Ascending aorta (tissue), 2 donors: Measurements from ENCODE around the gene PPIE. TPM values are rescaled to one million over a fixed set of nuclear protein-coding genes. Genes with fewer than 3 reads are reported as not detected.
"Not testable (repeated sequence)": the region's sequence is repeated elsewhere in the genome, so short reads cannot be mapped to it uniquely, and the experiment has no call there.

Source experiments
- DNase-seq, 2 donors: peaks; one replicate each; pipeline ENCODE4 v3.0.0-alpha.2; 2019; ENCODE audit warnings: low spot score in 2 of 2
- H3K27ac ChIP-seq, 2 donors: fragments of 200-600 bp; sonication (generic); one replicate each; pipeline ENCODE4 v1.5.1; 2016 to 2017; ENCODE audit warnings: mild to moderate bottlenecking in 1 of 2
- H3K27me3 ChIP-seq: fragments of 200-600 bp; sonication (generic); one replicate; pipeline ENCODE4 v1.5.1; 2017
- H3K36me3 ChIP-seq, 2 donors: fragments of 200-600 bp; sonication (generic); one replicate each; pipeline ENCODE4 v1.5.1; 2016
- H3K4me1 ChIP-seq, 2 donors: fragments of 200-600 bp; sonication (generic); one replicate each; pipeline ENCODE4 v1.5.1; 2016 to 2017; ENCODE audit warnings: mild to moderate bottlenecking in 1 of 2
- H3K4me3 ChIP-seq, 2 donors: fragments of 200-600 bp; sonication (generic); one replicate each; pipeline ENCODE4 v1.5.1; 2016 to 2017; ENCODE audit warnings: mild to moderate bottlenecking in 1 of 2
- H3K9me3 ChIP-seq, 2 donors: fragments of 200-600 bp; sonication (generic); one replicate each; pipeline ENCODE4 v1.5.1; 2016
- CTCF ChIP-seq, 3 experiments: fragments of 200-600 bp in 2 of 3; fragments of 450-650 bp in 1 of 3; sonication (generic) in 2 of 3; IDR thresholded peaks; one replicate each; pipeline ENCODE4 v1.5.1; 2016 to 2019; ENCODE audit warnings: antibody characterized with exemption in 3 of 3, mild to moderate bottlenecking in 1 of 3, moderate library complexity in 1 of 3
- intact Hi-C: fragments of 100-400 bp; cut with DNase I; formaldehyde crosslinking; loops from one replicate; pipeline ENCODE4 v1.15.1; 2023
- total RNA-seq: library from RNA; depleted of rRNA; stranded (reverse); fragments of >200 nt; gene quantifications from one replicate; pipeline ENCODE4 v1.1.0, GENCODE V29; 2016

Gene PPIE
- total RNA-seq, 1 donor from 2014 or later = 58.3 TPM

- Histone ChIP-seq H3K27me3 (no peaks in the 10 kb centered on the region), H3K4me3 (no peak overlapping the region), H3K9me3 (no peaks in the 10 kb centered on the region), H3K27ac (no peak overlapping the region), H3K36me3 (no peaks in the 10 kb centered on the region), H3K4me1 (no peaks in the 10 kb centered on the region)
- TF ChIP-seq CTCF (IDR thresholded peaks at IDR 0.05) = no peak
- peak in 1 of 2 donors; percentile 50 for DNase-seq
- intact Hi-C loops = no loop called here
Measured at GRCh38 chr1:39779137-39779536, 40.5 kb downstream of the PPIE start.

GRCh38 chr1:39779821-39780220 lies 41.1 kb downstream of the PPIE start:
- no peak for TF ChIP-seq CTCF (IDR thresholded peaks at IDR 0.05)
- Histone ChIP-seq H3K27ac (no peak overlapping the region), H3K27me3 (no peaks in the 10 kb centered on the region), H3K4me1 (no peaks in the 10 kb centered on the region), H3K9me3 (no peaks in the 10 kb centered on the region), H3K36me3 (no peaks in the 10 kb centered on the region), H3K4me3 (no peak overlapping the region)
- DNase-seq = peak in 1 of 2 donors; percentile 33
- intact Hi-C loops = no loop called here

- TF ChIP-seq CTCF (IDR thresholded peaks at IDR 0.05) = no peak
- H3K4me3 ChIP-seq = no peak overlapping the region
- intact Hi-C loops = no loop called here
- no peaks in the 10 kb centered on the region for H3K9me3 ChIP-seq
- H3K36me3 ChIP-seq = no peaks in the 10 kb centered on the region
- H3K27ac ChIP-seq = no peak overlapping the region
- DNase-seq = no peak
- H3K4me1 ChIP-seq = no peaks in the 10 kb centered on the region
- H3K27me3 ChIP-seq = no peaks in the 10 kb centered on the region
Measured at GRCh38 chr1:39781349-39781715, 42.6 kb downstream of the PPIE start.

GRCh38 chr1:39782103-39782502 lies 43.4 kb downstream of the PPIE start:
- no peak for DNase-seq
- Histone ChIP-seq H3K27me3 (peaks cover 3% of the 10 kb centered on the region), H3K9me3 (no peaks in the 10 kb centered on the region), H3K36me3 (no peaks in the 10 kb centered on the region), H3K4me3 (no peak overlapping the region), H3K4me1 (no peaks in the 10 kb centered on the region), H3K27ac (no peak overlapping the region)
- intact Hi-C loops = no loop called here
- TF ChIP-seq CTCF (IDR thresholded peaks at IDR 0.05) = no peak

GRCh38 chr1:39782685-39783084 lies 44.0 kb downstream of the PPIE start:
- H3K27ac ChIP-seq, H3K36me3 ChIP-seq, intact Hi-C loops, H3K9me3 ChIP-seq, H3K4me3 ChIP-seq, DNase-seq, H3K27me3 ChIP-seq, H3K4me1 ChIP-seq: not testable (repeated sequence)

GRCh38 chr1:39786303-39787107 lies 47.8 kb downstream of the PPIE start:
- peak in 1 of 2 donors; percentile 51 for DNase-seq
- H3K4me3 ChIP-seq, intact Hi-C loops, H3K9me3 ChIP-seq, H3K4me1 ChIP-seq, H3K27ac ChIP-seq, H3K36me3 ChIP-seq: not testable (repeated sequence)
- peaks cover 10% of the 10 kb centered on the region for H3K27me3 ChIP-seq

GRCh38 chr1:39787108-39787375 lies 48.4 kb downstream of the PPIE start:
- DNase-seq, H3K27ac ChIP-seq, H3K4me3 ChIP-seq, H3K4me1 ChIP-seq, H3K9me3 ChIP-seq, H3K36me3 ChIP-seq, intact Hi-C loops: not testable (repeated sequence)
- H3K27me3 ChIP-seq = peaks cover 10% of the 10 kb centered on the region
